SK-N-SH (cell line): ENCODE results near the gene SND1. TPM values are rescaled to one million over a fixed set of nuclear protein-coding genes. Genes with fewer than 3 reads are reported as not detected.
A peak's percentile ranks its signal among the peaks of the same experiment; 100 is the strongest.

ENCODE experiments used
- CTCF ChIA-PET: fragments of 300-600, 350-600 bp; formaldehyde crosslinking; extraction: SDS; loops from one replicate; lab custom pipeline; 2021; lab: Yijun Ruan, JAX
- POLR2A ChIA-PET: fragments of 350-600 bp; sonication (Branson Sonifier 250); formaldehyde crosslinking; extraction: SDS; loops from one replicate; lab custom pipeline; 2020; ENCODE audit warnings: antibody characterized with exemption, inconsistent platforms; lab: Yijun Ruan, JAX
- DNase-seq: peaks from one replicate; pipeline ENCODE4 v3.0.0; 2012
- H2AFZ ChIP-seq: fragments of 200-600 bp; sonication (generic); 2 replicates; pipeline ENCODE4 v1.8.1; 2016; ENCODE audit warnings: antibody characterized with exemption, mild to moderate bottlenecking, low read depth
- H3F3A ChIP-seq: fragments of 200-600 bp; sonication (generic); replicated peaks from 2 replicates; pipeline ENCODE3; 2016; ENCODE audit warnings: antibody characterized with exemption, mild to moderate bottlenecking; ENCODE audit not compliant: insufficient read depth
- H3K27ac ChIP-seq, 2 experiments: fragments of 200-500 bp in 1 of 2; fragments of 200-600 bp in 1 of 2; sonication (Bioruptor generic) in 1 of 2; sonication (generic), shearing (Covaris generic) in 1 of 2; 2 replicates each; pipeline versions ENCODE4 v1.5.1 to v1.6.1; 2014 to 2016; ENCODE audit warnings: low read depth in 2 of 2, inconsistent platforms in 1 of 2, low read length in 1 of 2, mild to moderate bottlenecking in 1 of 2, mixed read lengths in 1 of 2
- H3K27me3 ChIP-seq: fragments of 200-600 bp; sonication (generic), shearing (Covaris generic); 2 replicates; pipeline ENCODE4 v1.6.1; 2016; ENCODE audit warnings: mixed run types; ENCODE audit not compliant: insufficient read depth
- H3K36me3 ChIP-seq, 2 experiments: fragments of 200-500 bp in 1 of 2; fragments of 200-600 bp in 1 of 2; sonication (Bioruptor generic) in 1 of 2; sonication (generic) in 1 of 2; replicated peaks in 1 of 2; 2 replicates each; pipeline versions ENCODE3 to v1.5.1; 2014 to 2016; ENCODE audit warnings: low read length in 1 of 2, mild to moderate bottlenecking in 1 of 2; ENCODE audit not compliant: insufficient read depth in 2 of 2, control insufficient read depth in 1 of 2
- H3K4me1 ChIP-seq, 2 experiments: fragments of 200-500 bp in 1 of 2; fragments of 200-600 bp in 1 of 2; sonication (Bioruptor generic) in 1 of 2; sonication (generic), shearing (Covaris generic) in 1 of 2; 2 replicates each; pipeline versions ENCODE4 v1.5.1 to v1.6.1; 2014 to 2016; ENCODE audit warnings: low read depth in 1 of 2, low read length in 1 of 2, mixed run types in 1 of 2; ENCODE audit not compliant: insufficient read depth in 2 of 2, control insufficient read depth in 1 of 2
- H3K4me2 ChIP-seq: fragments of 200-600 bp; sonication (generic), shearing (Covaris generic); 2 replicates; pipeline ENCODE4 v1.6.1; 2017; ENCODE audit warnings: mixed run types
- H3K4me3 ChIP-seq, 2 experiments: fragments of 200-500 bp in 1 of 2; fragments of 200-600 bp in 1 of 2; sonication (Bioruptor generic) in 1 of 2; sonication (generic), shearing (Covaris generic) in 1 of 2; 2 replicates each; pipeline versions ENCODE4 v1.5.1 to v1.8.1; 2014 to 2016; ENCODE audit warnings: low read depth in 2 of 2, inconsistent platforms in 1 of 2, low read length in 1 of 2, mild to moderate bottlenecking in 1 of 2, mixed read lengths in 1 of 2, moderate library complexity in 1 of 2
- H3K79me2 ChIP-seq: fragments of 200-600 bp; sonication (generic); 2 replicates; pipeline ENCODE4 v1.8.1; 2017; ENCODE audit warnings: mild to moderate bottlenecking; ENCODE audit not compliant: insufficient read depth
- H3K9ac ChIP-seq: fragments of 200-600 bp; sonication (generic); 2 replicates; pipeline ENCODE4 v1.6.1; 2017; ENCODE audit warnings: mixed run types
- H3K9me2 ChIP-seq: fragments of 200-600 bp; sonication (generic); 2 replicates; pipeline ENCODE4 v1.6.1; 2017; ENCODE audit warnings: mixed run types
- H3K9me3 ChIP-seq: fragments of 200-600 bp; sonication (generic); 2 replicates; pipeline ENCODE4 v1.6.1; 2017; ENCODE audit warnings: mixed run types, mild to moderate bottlenecking, moderate library complexity
- H4K20me1 ChIP-seq: fragments of 200-600 bp; sonication (generic); 2 replicates; pipeline ENCODE4 v1.6.1; 2017; ENCODE audit warnings: mild to moderate bottlenecking, mixed run types; ENCODE audit not compliant: insufficient read depth
- CHD2 ChIP-seq: fragments of 150-350 bp; IDR thresholded peaks from 2 replicates; pipeline ENCODE4 v1.6.1; 2018; ENCODE audit warnings: low read length; ENCODE audit not compliant: partially characterized antibody
- CTCF ChIP-seq: fragments of 200-600 bp; sonication (generic); IDR thresholded peaks from 2 replicates; pipeline ENCODE4 v1.6.1; 2017; ENCODE audit warnings: antibody characterized with exemption, mild to moderate bottlenecking, moderate library complexity
- EZH2phosphoT487 ChIP-seq: fragments of 200-600 bp; sonication (generic); IDR thresholded peaks from 2 replicates; pipeline ENCODE4 v1.6.1; 2017; ENCODE audit warnings: low read depth, mixed run types, mild to moderate bottlenecking, antibody characterized with exemption, moderate library complexity, borderline replicate concordance
- FOXJ3 ChIP-seq: sonication (generic); formaldehyde crosslinking; IDR thresholded peaks from 2 replicates; pipeline ENCODE4 v1.5.1; 2020; ENCODE audit warnings: mild to moderate bottlenecking, missing genetic modification reagents
- IRF3 ChIP-seq: fragments of 150-350 bp; IDR thresholded peaks from 2 replicates; pipeline ENCODE4 v1.6.1; 2016; ENCODE audit warnings: mild to moderate bottlenecking, low read depth, low read length
- MAX ChIP-seq: IDR thresholded peaks from 2 replicates; pipeline ENCODE4 v1.4.0; 2012; ENCODE audit warnings: low read depth
- RXRA ChIP-seq: IDR thresholded peaks from 2 replicates; pipeline ENCODE4 v1.4.0; 2012; ENCODE audit warnings: low read depth, mild to moderate bottlenecking, borderline replicate concordance
- SIN3A ChIP-seq: IDR thresholded peaks from 2 replicates; pipeline ENCODE4 v1.6.1; 2012; ENCODE audit warnings: low read depth, mild to moderate bottlenecking, low read length, moderate library complexity, borderline replicate concordance
- TAF1 ChIP-seq: IDR thresholded peaks from 2 replicates; pipeline ENCODE4 v1.6.1; 2012; ENCODE audit warnings: low read depth, mild to moderate bottlenecking, low read length, moderate library complexity, borderline replicate concordance
- TCF12 ChIP-seq: IDR thresholded peaks from 2 replicates; pipeline ENCODE4 v1.4.0; 2012
- TEAD4 ChIP-seq: IDR thresholded peaks from 2 replicates; pipeline ENCODE4 v1.4.0; 2012; ENCODE audit warnings: mild to moderate bottlenecking, borderline replicate concordance; ENCODE audit not compliant: insufficient read depth
- YY1 ChIP-seq: IDR thresholded peaks from 2 replicates; pipeline ENCODE4 v1.4.0; 2012; ENCODE audit warnings: low read depth, mild to moderate bottlenecking
- WGBS: methylation state at CpG from one replicate; pipeline ENCODE4 v1.1.6; 2017; ENCODE audit warnings: low lambda C conversion rate; 5-methylcytosine and 5-hydroxymethylcytosine counted together
- polyA plus RNA-seq, 3 experiments: library from polyadenylated mRNA; depleted of rRNA; stranded (reverse); fragments of >200 nt; gene quantifications; 2 replicates each; pipeline ENCODE4 v1.2.3, GENCODE V29; 2012
- TF ChIP-seq, protein P1 (sequence below): IDR thresholded peaks from 2 replicates; pipeline ENCODE4 v1.4.0; 2012; ENCODE audit warnings: low read depth, borderline replicate concordance

SND1 gene
- polyA plus RNA-seq, 1 of the 3 experiments (the other 2 are of a cell fraction) = 165 TPM

DNA sequence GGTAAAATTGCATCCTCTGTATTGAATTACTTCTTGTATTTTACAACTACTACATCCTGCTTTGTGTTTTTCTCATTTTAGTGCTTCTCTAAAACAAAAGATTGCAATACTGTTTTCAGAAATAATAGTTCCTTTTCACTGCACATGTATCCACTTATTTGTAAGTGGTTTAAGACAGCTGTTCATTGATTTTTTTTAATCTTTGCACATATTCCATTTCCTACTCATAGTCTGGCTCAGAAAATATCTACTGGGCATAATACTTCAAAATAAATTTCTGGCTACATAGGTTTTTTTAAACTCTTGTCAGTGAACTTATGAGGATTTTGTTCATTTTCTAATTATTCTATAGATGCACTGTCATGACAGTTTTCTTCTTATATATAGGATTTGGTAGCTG is 54.8 kb downstream of the SND1 start (continued):
- no peak for TF ChIP-seq TCF12
- no peak for TF ChIP-seq YY1
- TF ChIP-seq RXRA = no peak
- no peak for TF ChIP-seq IRF3
- TF ChIP-seq CHD2 = no peak
- TF ChIP-seq TAF1 = no peak
- TF ChIP-seq CTCF = no peak
- no peak for TF ChIP-seq EZH2phosphoT487

GRCh38 chr7:127708201-127708600 is 56.2 kb downstream of the SND1 start:
- Histone ChIP-seq H3K27ac (peak overlapping the region; percentile 31 to 82; a peak in 3 of 4 replicates), H3K4me1 (peaks cover 8 to 17% of the 10 kb centered on the region in 2 experiments), H3K9me3 (peaks cover 13% of the 10 kb centered on the region), H2AFZ (no peak overlapping the region), H3K9ac (peak overlapping the region; percentile 3; the same call in 1 of the 2 replicates), H4K20me1 (peaks cover 13% of the 10 kb centered on the region), H3K27me3 (no peaks in the 10 kb centered on the region), H3K9me2 (no peaks in the 10 kb centered on the region), H3F3A (peaks cover 27% of the 10 kb centered on the region), H3K4me2 (peak overlapping the region; percentile 43; the same call in 1 of the 2 replicates), H3K79me2 (peaks cover 58% of the 10 kb centered on the region), H3K36me3 (peaks cover 74 to 83% of the 10 kb centered on the region in 2 experiments), H3K4me3 (no peak overlapping the region)
- CTCF ChIA-PET = interaction anchor here (0.6 to 19.8 kb wide), 88 partner anchors 9 to 615 kb away, joined by 3 to 444 read pairs (median 4); partner anchors contain the start of genes ARF5, FSCN3 and LRRC4
- no peak for TF ChIP-seq SIN3A
- TF ChIP-seq, protein P1, sequence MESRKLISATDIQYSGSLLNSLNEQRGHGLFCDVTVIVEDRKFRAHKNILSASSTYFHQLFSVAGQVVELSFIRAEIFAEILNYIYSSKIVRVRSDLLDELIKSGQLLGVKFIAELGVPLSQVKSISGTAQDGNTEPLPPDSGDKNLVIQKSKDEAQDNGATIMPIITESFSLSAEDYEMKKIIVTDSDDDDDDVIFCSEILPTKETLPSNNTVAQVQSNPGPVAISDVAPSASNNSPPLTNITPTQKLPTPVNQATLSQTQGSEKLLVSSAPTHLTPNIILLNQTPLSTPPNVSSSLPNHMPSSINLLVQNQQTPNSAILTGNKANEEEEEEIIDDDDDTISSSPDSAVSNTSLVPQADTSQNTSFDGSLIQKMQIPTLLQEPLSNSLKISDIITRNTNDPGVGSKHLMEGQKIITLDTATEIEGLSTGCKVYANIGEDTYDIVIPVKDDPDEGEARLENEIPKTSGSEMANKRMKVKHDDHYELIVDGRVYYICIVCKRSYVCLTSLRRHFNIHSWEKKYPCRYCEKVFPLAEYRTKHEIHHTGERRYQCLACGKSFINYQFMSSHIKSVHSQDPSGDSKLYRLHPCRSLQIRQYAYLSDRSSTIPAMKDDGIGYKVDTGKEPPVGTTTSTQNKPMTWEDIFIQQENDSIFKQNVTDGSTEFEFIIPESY = no peak
- TF ChIP-seq CTCF = no peak
- TF ChIP-seq EZH2phosphoT487 = no peak
- no peak for TF ChIP-seq MAX
- no peak for TF ChIP-seq RXRA
- TF ChIP-seq FOXJ3 = no peak
- TF ChIP-seq TEAD4 = no peak
- WGBS = 91% methylated on average over 1 of the region's 1 CpG
- no peak for DNase-seq
- POLR2A ChIA-PET = interaction anchor here (1.2 kb wide), 1 partner anchor 501 kb away, joined by 6 read pairs; no protein-coding TSS in a partner anchor
